HepG2 (cell line): Measurements from ENCODE around the gene APOD. TPM values are rescaled to one million over a fixed set of nuclear protein-coding genes. Genes with fewer than 3 reads are reported as not detected.
A peak's percentile ranks its signal among the peaks of the same experiment; 100 is the strongest.

Experiments used
- ATAD3A ChIP-seq: sonication (generic); formaldehyde crosslinking; IDR thresholded peaks from 2 replicates; pipeline ENCODE4 v1.4.0; 2020; ENCODE audit warnings: missing genetic modification reagents
- ERF ChIP-seq: IDR thresholded peaks from 2 replicates; pipeline ENCODE4 v1.6.1; 2018; ENCODE audit warnings: missing biosample characterization, missing genetic modification reagents
- ETV6 ChIP-seq: sonication (generic); formaldehyde crosslinking; conservative IDR thresholded peaks from 2 replicates; pipeline ENCODE4 v1.4.0; 2020; ENCODE audit warnings: missing genetic modification reagents
- FOXA3 ChIP-seq: IDR thresholded peaks from 2 replicates; pipeline ENCODE4 v1.6.1; 2016; ENCODE audit warnings: missing genetic modification reagents, missing compliant biosample characterization
- GATA4 ChIP-seq: sonication (generic); IDR thresholded peaks from 2 replicates; pipeline ENCODE4 v1.6.1; 2016; ENCODE audit warnings: antibody characterized with exemption, low read depth, borderline replicate concordance
- HOXD1 ChIP-seq: sonication (generic); formaldehyde crosslinking; IDR thresholded peaks from 2 replicates; pipeline ENCODE4 v1.5.0; 2020; ENCODE audit warnings: missing genetic modification reagents
- KMT2B ChIP-seq: IDR thresholded peaks from 2 replicates; pipeline ENCODE4 v1.6.1; 2016; ENCODE audit warnings: missing genetic modification reagents, missing compliant biosample characterization
- NFE2L1 ChIP-seq: sonication (generic); formaldehyde crosslinking; IDR thresholded peaks from 2 replicates; pipeline ENCODE4 v1.4.0; 2020; ENCODE audit warnings: missing genetic modification reagents, mild to moderate bottlenecking, borderline replicate concordance
- PLRG1 ChIP-seq: fragments of 450-650 bp; conservative IDR thresholded peaks from 2 replicates; pipeline ENCODE4 v1.6.1; 2016
- RARA ChIP-seq: IDR thresholded peaks from 2 replicates; pipeline ENCODE4 v1.6.1; 2016; ENCODE audit warnings: missing genetic modification reagents, missing compliant biosample characterization
- RXRB ChIP-seq: IDR thresholded peaks from 2 replicates; pipeline ENCODE4 v1.6.1; 2016; ENCODE audit warnings: borderline replicate concordance, missing genetic modification reagents, missing compliant biosample characterization
- SAFB2 ChIP-seq: sonication (generic); formaldehyde crosslinking; IDR thresholded peaks from 2 replicates; pipeline ENCODE4 v1.5.1; 2020; ENCODE audit warnings: missing genetic modification reagents, low read depth, mild to moderate bottlenecking, borderline replicate concordance
- SALL1 ChIP-seq: sonication (generic); formaldehyde crosslinking; IDR thresholded peaks from 2 replicates; pipeline ENCODE4 v1.8.0; 2022; ENCODE audit warnings: mild to moderate bottlenecking, missing genetic modification reagents
- SKI ChIP-seq: fragments of 450-650 bp; IDR thresholded peaks from one replicate; pipeline ENCODE4 v1.6.1; 2018; ENCODE audit warnings: mild to moderate bottlenecking; ENCODE audit not compliant: partially characterized antibody
- TBL1XR1 ChIP-seq: fragments of 150-350 bp; IDR thresholded peaks from 2 replicates; pipeline ENCODE4 v1.6.1; 2014; ENCODE audit warnings: borderline replicate concordance, low read length; ENCODE audit not compliant: partially characterized antibody
- ZNF12 ChIP-seq: sonication (generic); formaldehyde crosslinking; IDR thresholded peaks from 2 replicates; pipeline ENCODE4 v1.5.0; 2020; ENCODE audit warnings: missing genetic modification reagents
- ZNF251 ChIP-seq: sonication (generic); formaldehyde crosslinking; IDR thresholded peaks from 2 replicates; pipeline ENCODE4 v1.9.0; 2021; ENCODE audit warnings: mild to moderate bottlenecking, missing genetic modification reagents
- ZNF264 ChIP-seq: sonication (generic); formaldehyde crosslinking; IDR thresholded peaks from 2 replicates; pipeline ENCODE4 v1.4.0; 2020; ENCODE audit warnings: missing genetic modification reagents
- ZNF350 ChIP-seq: sonication (generic); formaldehyde crosslinking; IDR thresholded peaks from 2 replicates; pipeline ENCODE4 v1.4.0; 2020; ENCODE audit warnings: mild to moderate bottlenecking, low read depth, missing genetic modification reagents, borderline replicate concordance
- ZNF430 ChIP-seq: sonication (generic); formaldehyde crosslinking; IDR thresholded peaks from 2 replicates; pipeline ENCODE4 v1.9.0; 2021; ENCODE audit warnings: mild to moderate bottlenecking, missing genetic modification reagents
- ZNF431 ChIP-seq: sonication (generic); formaldehyde crosslinking; IDR thresholded peaks from 2 replicates; pipeline ENCODE4 v1.9.0; 2022; ENCODE audit warnings: missing genetic modification reagents, low read depth, mild to moderate bottlenecking, borderline replicate concordance
- ZNF501 ChIP-seq: sonication (generic); formaldehyde crosslinking; IDR thresholded peaks from 2 replicates; pipeline ENCODE4 v1.5.1; 2020; ENCODE audit warnings: mild to moderate bottlenecking, moderate library complexity, missing genetic modification reagents
- ZNF513 ChIP-seq: sonication (generic); formaldehyde crosslinking; conservative IDR thresholded peaks from 2 replicates; pipeline ENCODE4 v1.5.0; 2020; ENCODE audit warnings: missing genetic modification reagents
- ZNF569 ChIP-seq: sonication (generic); formaldehyde crosslinking; IDR thresholded peaks from 2 replicates; pipeline ENCODE4 v1.5.0; 2020; ENCODE audit warnings: mild to moderate bottlenecking, missing genetic modification reagents, moderate library complexity, borderline replicate concordance
- ZNF577 ChIP-seq: sonication (generic); formaldehyde crosslinking; IDR thresholded peaks from 2 replicates; pipeline ENCODE4 v1.4.0; 2020; ENCODE audit warnings: mild to moderate bottlenecking, low read depth, missing genetic modification reagents, borderline replicate concordance
- ZNF607 ChIP-seq: sonication (generic); formaldehyde crosslinking; IDR thresholded peaks from 2 replicates; pipeline ENCODE4 v1.5.1; 2020; ENCODE audit warnings: missing genetic modification reagents, mild to moderate bottlenecking, borderline replicate concordance
- ZNF644 ChIP-seq: IDR thresholded peaks from 2 replicates; pipeline ENCODE4 v1.6.1; 2016; ENCODE audit warnings: low read depth
- ZSCAN21 ChIP-seq: sonication (generic); formaldehyde crosslinking; IDR thresholded peaks from 2 replicates; pipeline ENCODE4 v1.8.0; 2022; ENCODE audit warnings: mild to moderate bottlenecking, missing genetic modification reagents, moderate library complexity, borderline replicate concordance
- ZSCAN31 ChIP-seq: sonication (generic); formaldehyde crosslinking; IDR thresholded peaks from 2 replicates; pipeline ENCODE4 v1.5.0; 2020; ENCODE audit warnings: low read depth, mild to moderate bottlenecking, missing genetic modification reagents
- polyA plus RNA-seq, 8 experiments: library from polyadenylated mRNA; depleted of rRNA in 3 of 8; stranded (reverse) in 7 of 8; unstranded in 1 of 8; fragments of >200 nt; fragmentation: Illumina TruSeq in 4 of 8; extraction: Trizol in 4 of 8; gene quantifications; 2 replicates each; pipeline versions ENCODE4 v1.2.1 to v1.2.3, GENCODE V29; 2011 to 2016; ENCODE audit warnings: low read depth in 4 of 8, missing spikeins in 1 of 8, mixed read lengths in 1 of 8; ENCODE audit not compliant: insufficient read depth in 1 of 8
- total RNA-seq, 5 experiments: library from RNA; depleted of rRNA; stranded (reverse); fragments of >200 nt; fragmentation: Illumina TruSeq; extraction: Trizol; gene quantifications; 2 replicates each; pipeline ENCODE4 v1.2.3, GENCODE V29; 2016; ENCODE audit warnings: low read depth in 1 of 5
- TF ChIP-seq, protein P1 (sequence below): sonication (generic); formaldehyde crosslinking; IDR thresholded peaks from 2 replicates; pipeline ENCODE4 v1.4.0; 2020; ENCODE audit warnings: mild to moderate bottlenecking, missing genetic modification reagents

APOD gene
- total and polyA plus RNA-seq, 2 of the 13 experiments (the other 11 are each of a cell fraction or from before 2014, with no cell fraction given): not detected

- TF ChIP-seq ZNF431 (no peak), HOXD1 (CRISPR knock-in tag) (0 out of 2 replicates have a peak, but pooled peaks have one; percentile 41), ETV6 (CRISPR knock-in tag) (no peak), GATA4 (no peak; the same call in 1 of the 2 replicates), RXRB (CRISPR knock-in tag) (peak; percentile 50), ZNF577 (CRISPR knock-in tag) (no peak), ZNF430 (CRISPR knock-in tag) (peak; percentile 71; the same call in 1 of the 2 replicates), FOXA3 (CRISPR knock-in tag) (peak; percentile 47; the same call in 1 of the 2 replicates), ZNF264 (CRISPR knock-in tag) (no peak), SAFB2 (CRISPR knock-in tag) (no peak), ZNF569 (CRISPR knock-in tag) (no peak), NFE2L1 (CRISPR knock-in tag) (no peak), RARA (CRISPR knock-in tag) (peak; percentile 65), ZNF644 (0 out of 2 replicates have a peak, but pooled peaks have one; percentile 27), SKI (no peak), ZNF607 (CRISPR knock-in tag) (peak; percentile 77), ZNF501 (CRISPR knock-in tag) (peak; percentile 57; the same call in 1 of the 2 replicates), ZSCAN21 (CRISPR knock-in tag) (no peak), ZNF12 (CRISPR knock-in tag) (0 out of 2 replicates have a peak, but pooled peaks have one; percentile 19), KMT2B (peak; percentile 57; the same call in 1 of the 2 replicates), SALL1 (peak; percentile 66), PLRG1 (no peak), ZNF350 (CRISPR knock-in tag) (no peak), TBL1XR1 (no peak), ZSCAN31 (CRISPR knock-in tag) (0 out of 2 replicates have a peak, but pooled peaks have one; percentile 10), ATAD3A (CRISPR knock-in tag) (no peak), ZNF513 (CRISPR knock-in tag) (no peak), ERF (CRISPR knock-in tag) (peak; percentile 89), ZNF251 (CRISPR knock-in tag) (no peak)
- TF ChIP-seq, protein P1, sequence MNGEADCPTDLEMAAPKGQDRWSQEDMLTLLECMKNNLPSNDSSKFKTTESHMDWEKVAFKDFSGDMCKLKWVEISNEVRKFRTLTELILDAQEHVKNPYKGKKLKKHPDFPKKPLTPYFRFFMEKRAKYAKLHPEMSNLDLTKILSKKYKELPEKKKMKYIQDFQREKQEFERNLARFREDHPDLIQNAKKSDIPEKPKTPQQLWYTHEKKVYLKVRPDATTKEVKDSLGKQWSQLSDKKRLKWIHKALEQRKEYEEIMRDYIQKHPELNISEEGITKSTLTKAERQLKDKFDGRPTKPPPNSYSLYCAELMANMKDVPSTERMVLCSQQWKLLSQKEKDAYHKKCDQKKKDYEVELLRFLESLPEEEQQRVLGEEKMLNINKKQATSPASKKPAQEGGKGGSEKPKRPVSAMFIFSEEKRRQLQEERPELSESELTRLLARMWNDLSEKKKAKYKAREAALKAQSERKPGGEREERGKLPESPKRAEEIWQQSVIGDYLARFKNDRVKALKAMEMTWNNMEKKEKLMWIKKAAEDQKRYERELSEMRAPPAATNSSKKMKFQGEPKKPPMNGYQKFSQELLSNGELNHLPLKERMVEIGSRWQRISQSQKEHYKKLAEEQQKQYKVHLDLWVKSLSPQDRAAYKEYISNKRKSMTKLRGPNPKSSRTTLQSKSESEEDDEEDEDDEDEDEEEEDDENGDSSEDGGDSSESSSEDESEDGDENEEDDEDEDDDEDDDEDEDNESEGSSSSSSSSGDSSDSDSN: no peak
Measured at GRCh38 chr3:195549931-195550519, 33.7 kb downstream of the APOD start (continued).
